ENCODE measurements around the gene CAPZA1. TPM values are rescaled to one million over a fixed set of nuclear protein-coding genes. Genes with fewer than 3 reads are reported as not detected.
A peak's percentile ranks its signal among the peaks of the same experiment; 100 is the strongest.
"Not testable (repeated sequence)": the region's sequence is repeated elsewhere in the genome, so short reads cannot be mapped to it uniquely, and the experiment has no call there.

Gene CAPZA1
- total RNA-seq, 1 donor from 2014 or later: 20.7 TPM

DNA sequence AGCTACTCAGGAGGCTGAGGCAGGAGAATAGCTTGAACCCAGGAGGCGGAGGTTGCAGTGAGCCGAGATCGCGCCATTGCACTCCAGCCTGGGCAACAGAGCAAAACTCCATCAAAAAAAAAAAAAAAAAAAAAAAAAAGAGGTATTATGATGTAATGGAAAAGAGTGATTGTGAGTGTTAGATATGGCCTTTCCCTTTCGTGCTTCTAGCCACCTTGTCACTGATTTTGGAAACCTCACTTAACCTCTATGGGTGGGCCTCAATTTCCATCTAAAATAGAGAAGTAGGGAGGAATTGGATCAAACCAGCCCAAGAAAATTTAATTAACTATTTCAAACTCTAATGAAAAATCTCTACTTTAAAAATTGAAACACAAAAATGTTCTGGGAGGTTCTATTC is 4.9 kb downstream of the CAPZA1 start:
- intact Hi-C loops (cut with DNase I): loop anchor here (5.0 to 10.0 kb wide), 2 partner anchors 83 to 230 kb away; partner anchors contain the start of genes CTTNBP2NL and RHOC
- DNase-seq: not testable (repeated sequence)

DNA sequence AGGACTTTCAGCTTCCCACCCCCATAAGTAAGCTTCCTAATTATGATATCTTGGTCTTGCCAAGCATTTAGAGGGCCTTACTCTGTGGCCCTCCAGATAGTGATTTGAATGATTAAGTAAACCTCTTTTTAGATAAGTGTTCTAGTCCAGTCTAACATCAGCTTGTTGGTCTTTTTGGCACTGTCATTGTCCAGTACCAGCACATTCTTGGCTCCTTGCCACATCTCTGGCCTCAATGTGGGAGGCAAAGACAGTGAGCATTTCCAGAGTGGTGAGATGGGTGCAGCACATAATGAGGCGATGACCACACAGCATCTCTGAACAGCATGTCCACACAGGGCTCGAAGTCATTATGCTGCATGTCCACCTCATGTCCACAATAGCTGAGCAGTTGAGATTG is 6.1 kb downstream of the CAPZA1 start:
- intact Hi-C loops (cut with DNase I): loop anchor here (10.0 kb wide), 1 partner anchor 231 kb away; the partner anchor contains the start of gene CTTNBP2NL
- DNase-seq (no peak), ATAC-seq (ENCODE audit: poor library complexity) (peak; percentile 28)

More for the DNA sequence above, 4.9 kb downstream of the CAPZA1 start:
- ATAC-seq (ENCODE audit: poor library complexity): not testable (repeated sequence)

DNA sequence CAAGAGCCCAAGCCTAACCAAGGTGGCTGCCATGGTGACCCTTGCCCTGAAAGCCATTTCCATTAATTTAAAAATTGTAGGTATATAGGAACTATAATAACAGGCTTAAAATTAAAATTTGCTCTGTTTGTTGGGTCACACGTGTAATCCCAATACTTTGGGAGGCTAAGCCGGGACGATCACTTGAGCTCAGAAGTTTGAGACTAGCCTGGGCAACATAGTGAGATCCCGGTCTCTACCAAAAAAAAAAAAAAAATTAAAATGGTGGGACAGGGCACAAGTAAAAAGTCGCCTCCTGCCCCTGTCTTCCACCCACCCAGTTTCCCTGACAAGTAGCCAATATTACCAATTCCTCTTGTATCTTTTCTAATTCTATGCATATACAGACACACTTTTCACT is 6.6 kb downstream of the CAPZA1 start:
- no peak for ATAC-seq (ENCODE audit: poor library complexity)
- intact Hi-C loops (cut with DNase I): loop anchor here (10.0 kb wide), 1 partner anchor 231 kb away; the partner anchor contains the start of gene CTTNBP2NL
- no peak for DNase-seq

DNA sequence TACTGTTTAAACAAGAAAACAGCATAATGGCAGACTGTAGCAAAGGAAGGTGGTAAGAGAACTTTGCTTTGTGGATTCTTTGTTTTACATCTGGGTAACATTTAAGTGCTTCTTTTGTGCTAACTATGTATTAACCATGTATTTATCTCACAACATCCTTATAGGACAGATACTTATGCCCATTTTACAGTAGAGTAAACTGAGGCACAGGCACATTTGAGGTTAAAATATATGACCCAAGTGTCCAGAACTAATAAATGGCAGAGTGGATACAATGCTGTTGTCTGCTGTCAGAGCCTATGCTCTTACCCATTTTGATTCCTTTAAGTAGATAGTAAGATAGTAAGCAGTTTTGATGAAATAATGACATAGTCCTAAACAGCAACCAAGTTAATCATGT is 7.3 kb downstream of the CAPZA1 start:
- ATAC-seq (ENCODE audit: poor library complexity) (no peak), DNase-seq (no peak)
- intact Hi-C loops (cut with DNase I): loop anchor here (10.0 kb wide), 1 partner anchor 232 kb away; the partner anchor contains the start of gene CTTNBP2NL

DNA sequence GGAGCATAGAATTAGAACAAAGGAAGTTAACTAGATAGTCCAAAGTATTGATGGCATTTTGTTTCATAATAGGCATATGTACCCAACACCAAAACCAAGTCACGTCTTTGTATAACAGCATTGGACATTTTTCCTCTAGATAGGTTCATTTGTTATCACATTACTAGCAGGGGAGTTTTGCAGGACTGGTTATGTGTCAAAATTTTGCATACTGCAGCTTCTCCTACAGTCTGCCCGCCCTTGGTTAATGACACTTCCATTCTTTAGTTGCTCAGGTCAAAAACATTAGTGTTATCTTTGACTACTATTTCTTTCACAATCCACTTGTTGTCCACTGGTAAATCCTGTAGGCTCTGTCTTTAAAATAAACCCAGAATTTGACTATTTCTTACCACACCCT is 8.9 kb downstream of the CAPZA1 start:
- intact Hi-C loops (cut with DNase I): loop anchor here (10.0 kb wide), 1 partner anchor 234 kb away; the partner anchor contains the start of gene CTTNBP2NL
- no peak for ATAC-seq (ENCODE audit: poor library complexity)
- no peak for DNase-seq

DNA sequence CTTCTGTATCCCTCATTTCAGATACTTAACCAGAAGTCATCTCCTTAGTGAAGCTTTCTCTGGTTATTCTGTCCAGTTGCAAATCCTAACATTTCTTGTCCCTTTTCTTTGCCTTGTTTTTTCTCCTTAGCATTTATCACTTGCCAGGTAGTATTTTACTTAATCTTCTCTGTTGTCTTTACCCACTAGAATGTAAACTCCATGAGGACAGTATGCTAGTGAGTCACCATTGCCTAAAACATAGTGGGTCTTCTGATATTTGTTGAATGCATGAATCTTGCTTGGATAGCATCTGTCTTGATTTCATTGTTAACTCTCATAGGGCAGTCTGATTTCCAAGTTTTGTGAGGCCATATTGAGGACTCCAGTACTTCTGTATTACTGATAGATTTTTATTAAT is 9.6 kb downstream of the CAPZA1 start:
- ATAC-seq (ENCODE audit: poor library complexity): no peak
- no peak for DNase-seq
- intact Hi-C loops (cut with DNase I): loop anchor here (10.0 kb wide), 1 partner anchor 234 kb away; the partner anchor contains the start of gene CTTNBP2NL

DNA sequence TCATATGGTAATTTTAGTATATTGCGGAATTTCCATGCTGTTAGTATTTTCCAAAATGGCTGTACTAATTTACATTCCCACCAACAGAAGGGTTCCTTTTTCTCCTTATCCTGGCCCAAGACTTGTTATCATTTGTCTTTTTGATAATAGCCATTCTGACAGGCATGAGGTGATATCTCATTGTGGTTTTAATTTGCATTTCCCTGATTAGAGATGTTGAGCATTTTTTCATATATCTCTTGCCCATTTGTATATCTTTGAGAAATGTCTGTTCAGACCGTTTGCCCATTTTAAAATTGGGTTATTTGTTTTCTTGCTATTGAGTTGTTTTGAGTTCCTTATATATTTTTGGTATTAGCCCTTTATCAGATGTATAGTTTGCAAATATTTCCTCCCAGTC is 14.0 kb downstream of the CAPZA1 start:
- no peak for ATAC-seq (ENCODE audit: poor library complexity)
- DNase-seq: no peak
- intact Hi-C loops (cut with DNase I): no loop called here

DNA sequence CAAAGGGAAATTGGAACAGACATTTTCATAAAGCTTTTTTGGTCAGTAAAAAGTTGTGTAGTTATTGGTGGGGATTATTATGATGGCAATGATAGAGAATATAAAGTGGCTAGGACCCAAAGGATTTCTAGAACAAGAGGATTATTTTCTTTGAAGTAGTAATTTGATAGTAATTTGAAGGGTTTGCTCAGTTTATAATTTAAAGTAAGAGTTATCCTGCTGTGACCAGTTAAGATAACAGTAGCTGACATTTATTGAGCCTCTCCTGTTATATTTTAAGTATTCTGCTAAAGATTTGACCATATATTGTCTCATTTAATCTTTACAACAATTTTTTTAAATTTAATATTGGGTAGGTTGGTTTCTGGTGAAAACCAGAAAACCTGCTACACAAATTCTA is 14.7 kb downstream of the CAPZA1 start:
- DNase-seq (no peak), ATAC-seq (ENCODE audit: poor library complexity) (no peak)
- intact Hi-C loops (cut with DNase I): no loop called here

DNA sequence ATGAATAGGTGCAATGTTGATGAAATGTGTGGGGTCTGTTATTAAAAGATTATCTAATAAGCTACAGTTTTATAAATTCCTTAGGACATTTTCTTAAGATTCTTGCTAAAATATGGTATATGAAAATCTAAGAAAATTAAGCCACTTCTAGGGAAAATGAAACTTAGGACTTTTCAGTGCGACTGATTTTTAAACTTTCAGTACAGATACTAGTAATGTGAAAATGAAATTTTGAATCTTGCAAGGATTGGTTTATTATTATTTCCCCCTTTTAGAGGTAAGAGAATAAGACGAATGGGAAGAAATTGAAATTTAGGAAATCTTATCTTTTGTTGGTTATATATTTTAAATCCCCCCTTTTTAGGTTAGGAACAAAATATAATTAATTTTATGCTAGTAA is 16.4 kb downstream of the CAPZA1 start:
- DNase-seq (no peak), ATAC-seq (ENCODE audit: poor library complexity) (no peak)
- intact Hi-C loops (cut with DNase I): no loop called here

DNA sequence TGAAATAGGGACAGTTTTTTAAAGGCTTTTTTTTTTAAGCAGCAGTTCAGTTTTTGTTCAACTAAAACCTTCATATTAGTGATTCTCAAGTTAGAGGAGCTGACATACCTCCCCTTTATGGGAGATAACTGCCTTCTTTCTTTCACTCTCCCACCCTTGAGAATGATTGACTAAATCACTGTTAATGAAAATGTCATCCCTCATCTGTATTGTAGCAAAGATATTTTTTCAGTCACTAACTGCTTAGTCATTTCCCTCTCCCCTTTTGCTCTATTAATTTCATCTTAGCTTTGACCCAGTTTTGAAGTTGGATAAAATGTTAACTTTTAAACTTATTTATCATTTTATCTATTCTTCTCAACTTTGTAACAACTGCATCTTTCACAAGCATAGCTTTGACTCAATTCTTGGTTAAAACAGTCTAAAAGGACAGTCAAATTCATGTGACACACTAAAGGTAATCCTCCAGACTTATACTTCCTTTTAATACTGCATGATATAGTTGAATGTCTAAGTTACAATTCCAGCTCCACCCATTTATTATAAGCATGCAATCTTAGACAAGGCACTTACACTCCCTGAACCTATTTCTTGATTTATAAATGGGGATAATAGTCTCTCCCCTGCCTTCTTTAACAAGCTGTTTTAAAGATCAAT is 17.1 kb downstream of the CAPZA1 start:
- ATAC-seq (ENCODE audit: poor library complexity) (no peak), DNase-seq (no peak)
- intact Hi-C loops (cut with DNase I): no loop called here

DNA sequence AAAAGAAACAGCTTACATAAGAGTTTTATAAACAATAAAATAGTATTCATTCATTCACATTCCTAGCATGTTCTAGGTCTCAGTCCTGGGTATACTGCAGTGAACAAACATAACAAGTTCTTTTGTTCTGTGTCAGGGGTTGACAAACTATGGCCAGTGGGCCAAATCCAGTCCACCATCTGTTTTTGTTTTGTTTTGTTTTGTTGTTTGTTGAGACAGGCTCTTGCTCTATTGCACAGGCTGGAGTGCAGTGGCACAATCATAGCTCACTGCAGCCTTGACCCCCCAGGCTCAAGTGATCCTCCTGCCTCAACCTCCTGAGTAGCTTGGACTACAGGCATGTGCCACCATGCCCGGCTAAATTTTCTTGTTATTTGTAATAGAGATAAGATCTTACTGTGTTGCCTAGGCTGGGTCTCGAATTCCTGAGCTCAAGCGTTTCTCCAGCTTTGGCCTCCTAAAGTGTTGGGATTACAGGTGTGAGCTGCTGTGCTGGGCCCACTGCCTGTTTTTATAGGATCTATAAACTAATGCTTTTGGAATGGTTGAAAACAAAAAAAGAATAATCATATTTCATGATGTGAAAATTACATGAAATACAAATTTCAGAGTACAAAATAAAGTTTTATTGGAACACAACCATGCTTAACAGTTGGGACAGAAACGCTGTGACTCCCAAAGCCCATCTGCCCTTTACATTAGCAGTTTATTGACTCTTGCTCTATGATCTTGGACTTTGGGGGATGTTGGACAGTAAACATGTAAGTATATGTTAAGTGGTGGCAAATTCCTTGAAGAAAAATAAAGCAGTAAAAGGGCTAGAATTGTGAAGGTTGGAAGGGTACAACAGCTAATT is 17.9 kb downstream of the CAPZA1 start:
- DNase-seq (no peak), ATAC-seq (ENCODE audit: poor library complexity) (peak; percentile 18)
- intact Hi-C loops (cut with DNase I): no loop called here

DNA sequence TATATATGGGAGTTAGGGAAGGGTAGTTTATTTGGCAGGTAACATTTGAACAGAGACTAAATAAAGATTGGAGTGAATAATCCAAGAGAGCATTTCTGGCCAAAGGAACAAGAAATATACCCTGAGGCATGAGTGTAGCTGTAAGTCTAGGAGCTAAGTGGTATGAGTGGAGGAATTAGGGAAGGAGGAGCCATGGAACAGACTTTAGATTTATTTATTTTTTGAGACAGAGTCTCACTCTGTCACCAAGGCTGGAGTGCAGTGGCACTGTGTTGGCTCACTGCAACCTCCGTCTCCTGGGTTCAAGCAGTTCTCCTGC is 18.4 kb downstream of the CAPZA1 start:
- DNase-seq (no peak), ATAC-seq (ENCODE audit: poor library complexity) (no peak)
- intact Hi-C loops (cut with DNase I): no loop called here

DNA sequence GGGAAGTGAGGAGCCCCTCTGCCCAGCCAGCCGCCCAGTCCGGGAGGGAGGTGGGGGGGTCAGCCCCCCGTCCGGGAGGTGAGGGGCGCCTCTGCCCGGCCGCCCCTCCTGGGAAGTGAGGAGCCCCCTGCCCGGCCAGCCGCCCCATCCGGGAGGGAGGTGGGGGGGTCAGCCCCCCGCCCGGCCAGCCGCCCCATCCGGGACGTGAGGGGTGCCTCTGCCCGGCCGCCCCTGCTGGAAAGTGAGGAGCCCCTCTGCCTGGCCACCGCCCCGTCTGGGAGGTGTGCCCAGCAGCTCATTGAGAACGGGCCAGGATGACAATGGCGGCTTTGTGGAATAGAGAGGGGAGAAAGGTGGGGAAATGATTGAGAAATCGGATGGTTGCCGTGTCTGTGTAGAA is 20.8 kb downstream of the CAPZA1 start:
- DNase-seq; intact Hi-C loops (cut with DNase I); ATAC-seq (ENCODE audit: poor library complexity): not testable (repeated sequence)

DNA sequence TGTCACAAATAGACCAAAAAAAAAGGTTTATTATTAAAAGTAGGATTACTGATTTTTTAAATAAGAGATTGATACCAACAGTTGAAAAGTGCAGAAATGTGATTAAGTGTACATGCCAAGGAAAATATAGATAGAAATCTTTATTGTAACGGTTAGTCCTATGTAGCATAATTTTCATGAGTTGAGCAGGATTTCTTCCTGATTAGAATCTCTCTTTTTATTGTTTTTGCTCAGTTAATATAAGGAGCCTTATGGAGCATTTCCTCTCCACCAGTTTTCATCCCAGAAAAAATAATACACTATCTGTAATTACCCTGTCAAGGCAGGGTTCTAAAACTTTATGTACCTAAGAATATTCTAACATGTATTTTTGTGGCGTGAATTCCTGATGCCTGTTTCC is 23.4 kb downstream of the CAPZA1 start:
- no peak for DNase-seq
- intact Hi-C loops (cut with DNase I): no loop called here
- no peak for ATAC-seq (ENCODE audit: poor library complexity)

DNA sequence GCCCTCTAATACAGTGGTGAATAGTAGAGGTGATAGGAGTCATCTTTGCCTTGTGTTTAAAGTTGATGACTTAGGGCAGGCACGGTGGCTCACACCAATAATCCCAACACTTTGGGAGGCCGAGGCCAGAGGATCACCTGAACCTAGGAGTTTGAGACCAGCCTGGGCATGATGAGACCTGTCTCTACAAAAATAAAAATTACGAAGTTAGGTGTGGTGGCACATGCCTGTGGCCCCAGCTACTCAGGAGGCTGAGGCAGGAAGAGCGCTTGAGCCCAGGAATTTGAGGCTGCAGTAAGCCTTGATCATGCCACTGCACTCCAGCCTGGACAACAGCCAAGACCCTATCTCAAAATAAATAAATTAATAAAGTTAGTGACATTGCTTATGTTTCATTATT is 26.6 kb downstream of the CAPZA1 start:
- intact Hi-C loops (cut with DNase I): no loop called here
- ATAC-seq (ENCODE audit: poor library complexity) (no peak), DNase-seq (no peak)

DNA sequence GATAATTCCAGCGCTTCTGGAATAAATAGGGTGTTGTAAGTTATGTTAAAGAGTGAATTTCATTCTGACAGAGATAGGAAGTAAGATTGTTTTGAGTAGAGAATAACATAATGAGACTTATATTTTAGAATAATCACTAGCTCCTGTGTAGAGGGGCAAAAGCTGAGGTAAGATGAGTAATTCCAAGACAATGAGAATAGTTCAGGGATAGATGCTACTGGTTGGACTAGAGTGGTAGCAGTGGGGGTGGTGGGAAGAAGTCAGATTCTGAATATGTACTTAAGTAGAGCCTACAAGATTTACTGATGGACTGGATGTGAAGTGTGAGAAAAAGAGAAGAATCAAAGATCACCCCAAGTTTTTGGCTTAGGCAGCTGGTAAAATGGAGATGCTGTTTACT is 31.6 kb downstream of the CAPZA1 start:
- ATAC-seq (ENCODE audit: poor library complexity) (no peak), DNase-seq (no peak)
- intact Hi-C loops (cut with DNase I): no loop called here

DNA sequence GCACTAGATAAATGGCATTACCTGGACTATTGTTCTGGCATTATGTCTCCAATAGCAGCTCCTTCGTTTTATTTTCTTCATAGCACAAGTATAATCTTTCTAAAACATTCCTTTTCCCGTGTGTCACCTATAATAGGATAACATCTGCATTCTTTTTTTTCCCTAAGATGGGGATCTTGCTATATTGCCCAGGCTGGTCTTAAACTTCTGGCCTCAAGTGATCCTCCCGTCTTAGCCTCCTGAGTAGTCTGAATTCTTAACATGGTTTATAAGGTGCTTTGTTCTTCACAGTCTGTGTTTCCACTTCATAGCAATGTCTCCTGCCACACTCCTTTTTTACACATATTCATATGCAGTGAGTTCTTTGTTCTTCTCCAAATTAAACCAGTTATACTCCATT is 46.2 kb downstream of the CAPZA1 start:
- no peak for DNase-seq
- ATAC-seq (ENCODE audit: poor library complexity): no peak
- intact Hi-C loops (cut with DNase I): no loop called here

DNA sequence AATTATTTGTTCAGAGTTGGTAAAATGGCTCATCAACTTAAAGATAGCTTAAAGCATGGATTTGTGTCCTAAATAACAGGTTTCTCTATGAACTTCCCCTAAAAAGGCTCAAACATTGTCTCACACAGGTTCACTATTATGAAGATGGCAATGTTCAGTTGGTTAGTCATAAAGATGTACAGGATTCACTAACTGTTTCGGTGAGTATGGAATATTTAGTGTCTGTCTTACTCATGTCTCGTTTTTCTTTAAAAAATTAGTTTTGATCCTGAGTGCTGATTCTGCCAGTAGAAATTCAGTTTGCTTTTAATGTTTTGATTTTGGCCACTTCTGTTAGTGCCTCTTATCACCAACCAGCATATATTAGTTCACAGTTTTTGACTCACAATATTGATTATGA is 47.3 kb downstream of the CAPZA1 start:
- no peak for ATAC-seq (ENCODE audit: poor library complexity)
- no peak for DNase-seq
- intact Hi-C loops (cut with DNase I): no loop called here

DNA sequence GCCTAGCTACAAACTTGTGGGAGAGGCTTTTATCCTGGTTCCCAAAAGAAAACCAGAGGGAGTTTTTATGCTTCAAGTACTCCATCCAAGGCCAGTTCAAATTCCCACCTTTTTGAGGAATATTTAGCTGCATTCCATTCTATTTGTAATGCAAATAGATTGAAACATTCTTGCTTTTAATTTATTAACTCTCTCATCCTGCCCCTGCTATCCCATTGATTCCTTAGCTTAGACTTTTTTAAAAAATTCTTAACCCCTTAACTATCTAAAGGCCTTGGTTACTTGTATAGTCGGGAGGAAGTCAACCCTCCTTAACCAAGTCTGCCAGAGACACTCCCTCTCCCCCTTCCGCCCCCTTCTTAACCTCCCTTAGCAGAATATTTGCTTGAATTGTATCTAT is 52.4 kb downstream of the CAPZA1 start:
- no peak for ATAC-seq (ENCODE audit: poor library complexity)
- intact Hi-C loops (cut with DNase I): no loop called here
- no peak for DNase-seq

DNA sequence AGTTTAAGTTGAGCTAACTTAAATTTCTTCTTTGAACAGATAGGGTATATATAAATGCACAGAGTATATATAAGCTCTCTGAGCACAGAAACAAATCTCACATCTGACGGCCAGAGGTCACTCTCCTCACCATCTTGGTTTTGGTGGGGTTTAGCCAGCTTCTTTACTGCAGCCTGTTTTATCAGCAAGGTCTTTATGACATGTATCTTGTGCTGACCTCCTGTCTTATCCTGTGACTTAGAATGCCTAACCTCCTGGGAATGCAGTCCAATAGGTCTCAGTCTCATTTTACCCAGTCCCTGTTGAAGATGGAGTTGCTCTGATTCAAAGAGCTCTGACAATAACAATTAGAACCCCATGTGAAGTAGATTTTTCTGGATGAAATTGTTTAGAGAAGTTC is 53.2 kb downstream of the CAPZA1 start:
- DNase-seq (no peak), ATAC-seq (ENCODE audit: poor library complexity) (no peak)
- intact Hi-C loops (cut with DNase I): no loop called here
